WTC11 (cell line): ENCODE measurements around the gene PLEKHF1. TPM values are rescaled to one million over a fixed set of nuclear protein-coding genes. Genes with fewer than 3 reads are reported as not detected.

ENCODE experiments used
- ATAC-seq: fragments of 200-7000 bp; cut with Tn5 transposase; 2 replicates; pipeline ENCODE4 v1.10.0; 2021; ENCODE audit warnings: mild to moderate bottlenecking, moderate library complexity
- CTCF ChIA-PET: fragments of 300-600 bp; sonication (Branson Sonifier 250); formaldehyde crosslinking; loops from one replicate; lab custom pipeline; 2021; ENCODE audit warnings: antibody characterized with exemption; lab: Charles Lee
- POLR2A ChIA-PET: fragments of 350-600 bp; sonication (Branson Sonifier 250); formaldehyde crosslinking; loops from one replicate; lab custom pipeline; 2021; ENCODE audit warnings: antibody characterized with exemption; lab: Charles Lee
- DNase-seq: peaks from one replicate; pipeline ENCODE4 v3.0.0; 2021; ENCODE audit warnings: low spot score
- H3K27ac Mint-ChIP-seq: 2 replicates; pipeline ENCODE4 v1.8.0; 2021; ENCODE audit warnings: mixed read lengths
- H3K27me3 Mint-ChIP-seq: 2 replicates; pipeline ENCODE4 v1.8.0; 2021; ENCODE audit warnings: low read depth, mild to moderate bottlenecking, moderate library complexity, mixed read lengths
- H3K36me3 Mint-ChIP-seq: 2 replicates; pipeline ENCODE4 v1.8.0; 2021; ENCODE audit warnings: mixed read lengths
- H3K4me1 Mint-ChIP-seq: 2 replicates; pipeline ENCODE4 v1.8.0; 2022; ENCODE audit warnings: mixed read lengths
- H3K4me3 Mint-ChIP-seq: 2 replicates; pipeline ENCODE4 v1.8.0; 2021; ENCODE audit warnings: mild to moderate bottlenecking, moderate library complexity, mixed read lengths
- H3K9me3 Mint-ChIP-seq: 2 replicates; pipeline ENCODE4 v1.8.0; 2021; ENCODE audit warnings: mixed read lengths
- AR ChIP-seq: fragments of 250-450 bp; sonication (Bioruptor Pico); IDR thresholded peaks from 2 replicates; pipeline ENCODE4 v1.9.0; 2021; ENCODE audit warnings: mild to moderate bottlenecking
- ELF4 ChIP-seq: sonication (generic); formaldehyde crosslinking; IDR thresholded peaks from 2 replicates; pipeline ENCODE4 v1.8.1; 2022; ENCODE audit warnings: low read depth, mild to moderate bottlenecking, moderate library complexity, missing genetic modification reagents
- ESRRA ChIP-seq: sonication (generic); formaldehyde crosslinking; IDR thresholded peaks from 2 replicates; pipeline ENCODE4 v1.8.1; 2022; ENCODE audit warnings: mild to moderate bottlenecking, missing genetic modification reagents, borderline replicate concordance
- FOXP1 ChIP-seq: sonication (generic); formaldehyde crosslinking; IDR thresholded peaks from 2 replicates; pipeline ENCODE4 v1.8.0; 2022; ENCODE audit warnings: missing genetic modification reagents, mild to moderate bottlenecking, moderate library complexity, borderline replicate concordance
- HMGXB4 ChIP-seq: sonication (generic); formaldehyde crosslinking; IDR thresholded peaks from 2 replicates; pipeline ENCODE4 v1.8.1; 2023; ENCODE audit warnings: mild to moderate bottlenecking, moderate library complexity, missing genetic modification reagents
- KAT7 ChIP-seq: sonication (generic); formaldehyde crosslinking; IDR thresholded peaks from 2 replicates; pipeline ENCODE4 v1.8.1; 2023; ENCODE audit warnings: missing genetic modification reagents, mild to moderate bottlenecking, borderline replicate concordance
- MAX ChIP-seq: sonication (generic); formaldehyde crosslinking; IDR thresholded peaks from 2 replicates; pipeline ENCODE4 v1.8.0; 2022; ENCODE audit warnings: mild to moderate bottlenecking, missing genetic modification reagents
- OVOL2 ChIP-seq: fragments of 250-450 bp; sonication (Bioruptor Pico); IDR thresholded peaks from 2 replicates; pipeline ENCODE4 v1.9.0; 2021; ENCODE audit warnings: mild to moderate bottlenecking, borderline replicate concordance
- PRDM15 ChIP-seq: sonication (generic); formaldehyde crosslinking; IDR thresholded peaks from 2 replicates; pipeline ENCODE4 v1.8.0; 2022; ENCODE audit warnings: missing genetic modification reagents
- ZBTB21 ChIP-seq: sonication (generic); formaldehyde crosslinking; IDR thresholded peaks from 2 replicates; pipeline ENCODE4 v1.8.1; 2023; ENCODE audit warnings: mild to moderate bottlenecking, missing genetic modification reagents, borderline replicate concordance
- ZNF219 ChIP-seq: sonication (generic); formaldehyde crosslinking; IDR thresholded peaks from 2 replicates; pipeline ENCODE4 v1.8.0; 2023; ENCODE audit warnings: missing genetic modification reagents, mild to moderate bottlenecking, borderline replicate concordance
- ZNF416 ChIP-seq: fragments of 250-450 bp; sonication (Bioruptor Pico); IDR thresholded peaks from 2 replicates; pipeline ENCODE4 v1.9.0; 2021; ENCODE audit warnings: mild to moderate bottlenecking, inconsistent platforms
- total RNA-seq: library from RNA; stranded (reverse); gene quantifications from 3 replicates; pipeline ENCODE4 v1.2.3, GENCODE V29; 2021
- TF ChIP-seq, protein P1 (sequence below): fragments of 250-450 bp; sonication (Bioruptor Pico); IDR thresholded peaks from 2 replicates; pipeline ENCODE4 v1.9.0; 2021; ENCODE audit warnings: mild to moderate bottlenecking
- TF ChIP-seq, protein P2 (sequence below): sonication (generic); formaldehyde crosslinking; IDR thresholded peaks from 2 replicates; pipeline ENCODE4 v1.8.1; 2022; ENCODE audit warnings: low read depth, missing genetic modification reagents, borderline replicate concordance
- TF ChIP-seq, protein P3 (sequence below): sonication (generic); formaldehyde crosslinking; IDR thresholded peaks from 2 replicates; pipeline ENCODE4 v1.8.0; 2023; ENCODE audit warnings: missing genetic modification reagents, mild to moderate bottlenecking, borderline replicate concordance

The PLEKHF1 gene
- total RNA-seq, 1 experiment from 2014 or later, result 17.9 TPM

- H3K9me3 Mint-ChIP-seq, result no peaks in the 10 kb centered on the region
- ATAC-seq (peak; percentile 1; the same call in 1 of the 2 replicates), DNase-seq (no peak)
- no peaks in the 10 kb centered on the region for H3K27me3 Mint-ChIP-seq
- H3K36me3 Mint-ChIP-seq, result no peaks in the 10 kb centered on the region; the same call in 1 of the 2 replicates
- CTCF ChIA-PET, result interaction anchor here (0.6 to 2.8 kb wide), 11 partner anchors 13 to 1292 kb away, joined by 3 to 34 read pairs (median 4); partner anchors contain the start of gene POP4
- TF ChIP-seq ELF4 (CRISPR knock-in tag) (no peak), KAT7 (no peak), ESRRA (no peak), MAX (no peak), PRDM15 (CRISPR knock-in tag) (no peak), ZNF219 (CRISPR knock-in tag) (no peak), OVOL2 (CRISPR knock-in tag) (no peak), ZBTB21 (CRISPR knock-in tag) (no peak), AR (CRISPR knock-in tag) (no peak), FOXP1 (CRISPR knock-in tag) (no peak), ZNF416 (CRISPR knock-in tag) (no peak), HMGXB4 (CRISPR knock-in tag) (no peak)
- TF ChIP-seq, protein P1, sequence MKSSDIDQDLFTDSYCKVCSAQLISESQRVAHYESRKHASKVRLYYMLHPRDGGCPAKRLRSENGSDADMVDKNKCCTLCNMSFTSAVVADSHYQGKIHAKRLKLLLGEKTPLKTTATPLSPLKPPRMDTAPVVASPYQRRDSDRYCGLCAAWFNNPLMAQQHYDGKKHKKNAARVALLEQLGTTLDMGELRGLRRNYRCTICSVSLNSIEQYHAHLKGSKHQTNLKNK (CRISPR knock-in tag), result no peak
- TF ChIP-seq, protein P2, sequence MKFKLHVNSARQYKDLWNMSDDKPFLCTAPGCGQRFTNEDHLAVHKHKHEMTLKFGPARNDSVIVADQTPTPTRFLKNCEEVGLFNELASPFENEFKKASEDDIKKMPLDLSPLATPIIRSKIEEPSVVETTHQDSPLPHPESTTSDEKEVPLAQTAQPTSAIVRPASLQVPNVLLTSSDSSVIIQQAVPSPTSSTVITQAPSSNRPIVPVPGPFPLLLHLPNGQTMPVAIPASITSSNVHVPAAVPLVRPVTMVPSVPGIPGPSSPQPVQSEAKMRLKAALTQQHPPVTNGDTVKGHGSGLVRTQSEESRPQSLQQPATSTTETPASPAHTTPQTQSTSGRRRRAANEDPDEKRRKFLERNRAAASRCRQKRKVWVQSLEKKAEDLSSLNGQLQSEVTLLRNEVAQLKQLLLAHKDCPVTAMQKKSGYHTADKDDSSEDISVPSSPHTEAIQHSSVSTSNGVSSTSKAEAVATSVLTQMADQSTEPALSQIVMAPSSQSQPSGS, result no peak
- TF ChIP-seq, protein P3, sequence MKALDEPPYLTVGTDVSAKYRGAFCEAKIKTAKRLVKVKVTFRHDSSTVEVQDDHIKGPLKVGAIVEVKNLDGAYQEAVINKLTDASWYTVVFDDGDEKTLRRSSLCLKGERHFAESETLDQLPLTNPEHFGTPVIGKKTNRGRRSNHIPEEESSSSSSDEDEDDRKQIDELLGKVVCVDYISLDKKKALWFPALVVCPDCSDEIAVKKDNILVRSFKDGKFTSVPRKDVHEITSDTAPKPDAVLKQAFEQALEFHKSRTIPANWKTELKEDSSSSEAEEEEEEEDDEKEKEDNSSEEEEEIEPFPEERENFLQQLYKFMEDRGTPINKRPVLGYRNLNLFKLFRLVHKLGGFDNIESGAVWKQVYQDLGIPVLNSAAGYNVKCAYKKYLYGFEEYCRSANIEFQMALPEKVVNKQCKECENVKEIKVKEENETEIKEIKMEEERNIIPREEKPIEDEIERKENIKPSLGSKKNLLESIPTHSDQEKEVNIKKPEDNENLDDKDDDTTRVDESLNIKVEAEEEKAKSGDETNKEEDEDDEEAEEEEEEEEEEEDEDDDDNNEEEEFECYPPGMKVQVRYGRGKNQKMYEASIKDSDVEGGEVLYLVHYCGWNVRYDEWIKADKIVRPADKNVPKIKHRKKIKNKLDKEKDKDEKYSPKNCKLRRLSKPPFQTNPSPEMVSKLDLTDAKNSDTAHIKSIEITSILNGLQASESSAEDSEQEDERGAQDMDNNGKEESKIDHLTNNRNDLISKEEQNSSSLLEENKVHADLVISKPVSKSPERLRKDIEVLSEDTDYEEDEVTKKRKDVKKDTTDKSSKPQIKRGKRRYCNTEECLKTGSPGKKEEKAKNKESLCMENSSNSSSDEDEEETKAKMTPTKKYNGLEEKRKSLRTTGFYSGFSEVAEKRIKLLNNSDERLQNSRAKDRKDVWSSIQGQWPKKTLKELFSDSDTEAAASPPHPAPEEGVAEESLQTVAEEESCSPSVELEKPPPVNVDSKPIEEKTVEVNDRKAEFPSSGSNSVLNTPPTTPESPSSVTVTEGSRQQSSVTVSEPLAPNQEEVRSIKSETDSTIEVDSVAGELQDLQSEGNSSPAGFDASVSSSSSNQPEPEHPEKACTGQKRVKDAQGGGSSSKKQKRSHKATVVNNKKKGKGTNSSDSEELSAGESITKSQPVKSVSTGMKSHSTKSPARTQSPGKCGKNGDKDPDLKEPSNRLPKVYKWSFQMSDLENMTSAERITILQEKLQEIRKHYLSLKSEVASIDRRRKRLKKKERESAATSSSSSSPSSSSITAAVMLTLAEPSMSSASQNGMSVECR (CRISPR knock-in tag), result no peak
- H3K4me1 Mint-ChIP-seq, result peaks cover 37% of the 10 kb centered on the region
- POLR2A ChIA-PET, result interaction anchor here (0.6 to 3.6 kb wide), 3 partner anchors 41 to 59 kb away, joined by 3 to 11 read pairs (median 4); partner anchors contain the start of gene POP4
- peak overlapping the region; percentile 64 for H3K4me3 Mint-ChIP-seq
- H3K27ac Mint-ChIP-seq, result no peak overlapping the region
Measured at GRCh38 chr19:29664753-29665214, 477 bp upstream of the PLEKHF1 start.
